Subcutaneous preadipocyte (primary cell): Measurements from ENCODE around the gene GNRHR. TPM values are rescaled to one million over a fixed set of nuclear protein-coding genes. Genes with fewer than 3 reads are reported as not detected.

Experiments used
- small RNA-seq: library from RNA; depleted of rRNA; stranded (forward); fragments of <200 nt; gene quantifications from one replicate; pipeline ENCODE3, GENCODE V24; 2012
- total RNA-seq: library from RNA; depleted of rRNA; stranded (reverse); fragments of >200 nt; gene quantifications from 2 replicates; pipeline ENCODE4 v1.2.3, GENCODE V29; 2012

GNRHR gene
- not detected in 2 replicates for total RNA-seq

GRCh38 chr4:67754288-67754687 is at the start of gene GNRHR:
TSS of gene GNRHR (minus strand) at chr4:67754388. CDS start at chr4:67754335, 53 bp downstream.

GRCh38 chr4:67700738-67701516 is 53.3 kb downstream of the GNRHR start, which contains the start of gene UBA6:
TSS of gene UBA6 (minus strand) at chr4:67701155. CDS start at chr4:67701119, 36 bp downstream.

Small RNA genes within 50 kb of the gene (small RNA-seq; reads per million reads assigned to genes)
- gene RF00091: not detected

Other genes with a start within 250 kb of the GNRHR start
- gene CENPC, start 208.9 kb downstream of the GNRHR start, total RNA-seq: 12.9 and 15.2 TPM in 2 replicates
- not detected in 2 replicates for gene STAP1, start 195.7 kb downstream of the GNRHR start, total RNA-seq
- gene UBA6, start 53.2 kb downstream of the GNRHR start, total RNA-seq: 48.1 and 100 TPM in 2 replicates
- not detected in 2 replicates for gene TMPRSS11D, start 129.6 kb upstream of the GNRHR start, total RNA-seq
- not detected in 2 replicates for gene TMPRSS11A, start 209.1 kb upstream of the GNRHR start, total RNA-seq